HL-60 (cell line): ENCODE data around the gene ATP1A2.

Experiments
- GABPA ChIP-seq: IDR thresholded peaks from 2 replicates; pipeline ENCODE4 v1.6.1; 2012; ENCODE audit warnings: low read depth
- POLR2AphosphoS5 ChIP-seq: IDR thresholded peaks from 2 replicates; pipeline ENCODE4 v1.6.1; 2012; ENCODE audit warnings: low read depth
- TF ChIP-seq, protein P1 (sequence below): IDR thresholded peaks from one replicate; pipeline ENCODE4 v1.5.1; 2011; ENCODE audit warnings: low read length, control low read depth, inconsistent platforms; ENCODE audit not compliant: insufficient read depth

- TF ChIP-seq, protein P1, sequence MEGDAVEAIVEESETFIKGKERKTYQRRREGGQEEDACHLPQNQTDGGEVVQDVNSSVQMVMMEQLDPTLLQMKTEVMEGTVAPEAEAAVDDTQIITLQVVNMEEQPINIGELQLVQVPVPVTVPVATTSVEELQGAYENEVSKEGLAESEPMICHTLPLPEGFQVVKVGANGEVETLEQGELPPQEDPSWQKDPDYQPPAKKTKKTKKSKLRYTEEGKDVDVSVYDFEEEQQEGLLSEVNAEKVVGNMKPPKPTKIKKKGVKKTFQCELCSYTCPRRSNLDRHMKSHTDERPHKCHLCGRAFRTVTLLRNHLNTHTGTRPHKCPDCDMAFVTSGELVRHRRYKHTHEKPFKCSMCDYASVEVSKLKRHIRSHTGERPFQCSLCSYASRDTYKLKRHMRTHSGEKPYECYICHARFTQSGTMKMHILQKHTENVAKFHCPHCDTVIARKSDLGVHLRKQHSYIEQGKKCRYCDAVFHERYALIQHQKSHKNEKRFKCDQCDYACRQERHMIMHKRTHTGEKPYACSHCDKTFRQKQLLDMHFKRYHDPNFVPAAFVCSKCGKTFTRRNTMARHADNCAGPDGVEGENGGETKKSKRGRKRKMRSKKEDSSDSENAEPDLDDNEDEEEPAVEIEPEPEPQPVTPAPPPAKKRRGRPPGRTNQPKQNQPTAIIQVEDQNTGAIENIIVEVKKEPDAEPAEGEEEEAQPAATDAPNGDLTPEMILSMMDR, result no peak
- no peak for TF ChIP-seq POLR2AphosphoS5
- no peak for TF ChIP-seq GABPA
Observed at GRCh38 chr1:160127381-160127780, 11.8 kb downstream of the ATP1A2 start.
